Calu3 (cell line): Measurements from ENCODE around the gene PARD3. TPM values are rescaled to one million over a fixed set of nuclear protein-coding genes. Genes with fewer than 3 reads are reported as not detected.

Experiments
- BruUV-seq: library from RNA; stranded (reverse); fragments of 400-500 nt; replicated peaks from 2 replicates; lab custom pipeline; 2021; lab: Mats Ljungman, UMichigan
- CTCF ChIA-PET: fragments of 300-600 bp; sonication (Branson Sonifier 250); formaldehyde crosslinking; loops from one replicate; lab custom pipeline; 2022; ENCODE audit warnings: antibody characterized with exemption; lab: Charles Lee
- DNase-seq: peaks from one replicate; pipeline ENCODE4 v3.0.0; 2022
- H3K27ac Mint-ChIP-seq: one replicate; pipeline ENCODE4 v1.8.0; 2022; ENCODE audit warnings: mixed read lengths; ENCODE audit not compliant: unreplicated experiment
- H3K27me3 Mint-ChIP-seq: one replicate; pipeline ENCODE4 v1.8.0; 2022; ENCODE audit warnings: mixed read lengths; ENCODE audit not compliant: unreplicated experiment
- H3K36me3 Mint-ChIP-seq: one replicate; pipeline ENCODE4 v1.8.0; 2022; ENCODE audit warnings: mild to moderate bottlenecking, moderate library complexity, mixed read lengths; ENCODE audit not compliant: insufficient read depth, unreplicated experiment
- H3K4me1 Mint-ChIP-seq: one replicate; pipeline ENCODE4 v1.8.0; 2022; ENCODE audit warnings: mild to moderate bottlenecking, low read depth, mixed read lengths; ENCODE audit not compliant: unreplicated experiment
- H3K4me3 Mint-ChIP-seq: one replicate; pipeline ENCODE4 v1.8.0; 2022; ENCODE audit warnings: mild to moderate bottlenecking, low read depth, moderate library complexity, mixed read lengths; ENCODE audit not compliant: unreplicated experiment
- H3K9me3 Mint-ChIP-seq: one replicate; pipeline ENCODE4 v1.8.0; 2022; ENCODE audit warnings: low read depth, mixed read lengths; ENCODE audit not compliant: unreplicated experiment
- CTCF ChIP-seq: fragments of 200-600 bp; IDR thresholded peaks from one replicate; pipeline ENCODE4 v1.8.0; 2022; ENCODE audit warnings: antibody characterized with exemption; ENCODE audit not compliant: unreplicated experiment
- intact Hi-C: fragments of 100-400 bp; cut with micrococcal nuclease; formaldehyde crosslinking; loops from one replicate; pipeline ENCODE4 v1.10.0; 2022; ENCODE audit not compliant: unreplicated experiment
- total RNA-seq: library from RNA; stranded (reverse); gene quantifications from 2 replicates; pipeline ENCODE4 v1.2.3, GENCODE V29; 2022

The PARD3 gene
- total RNA-seq, 1 experiment from 2014 or later: 62.4 TPM

DNA sequence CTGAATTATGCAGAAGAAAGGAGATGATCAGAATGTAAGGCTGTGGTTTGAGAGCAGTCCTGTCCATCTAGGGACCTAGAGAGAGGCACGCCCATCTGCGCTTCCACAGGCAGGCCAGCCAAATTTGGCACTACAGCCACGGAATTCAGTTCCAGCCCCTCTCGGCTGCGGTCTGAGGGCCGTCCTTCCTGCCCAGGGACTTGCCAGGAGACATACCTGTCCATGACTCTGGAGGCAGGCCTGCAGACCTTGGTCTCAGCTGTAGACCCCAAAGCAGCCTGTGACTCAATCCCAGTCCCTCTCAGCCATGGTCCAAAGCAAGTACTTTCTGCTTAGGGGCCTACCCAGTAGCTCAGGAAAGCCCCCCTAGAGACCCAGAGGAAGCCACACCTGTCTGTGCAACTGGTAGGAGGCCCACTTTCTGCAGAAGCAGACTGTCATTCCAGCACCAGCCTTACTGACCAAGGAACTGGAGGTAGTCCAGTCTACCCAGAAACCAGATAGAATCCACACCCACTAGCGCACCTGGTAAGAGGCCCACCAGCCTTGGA lies 720.9 kb downstream of the PARD3 start:
- intact Hi-C loops: no loop called here
- Mint-ChIP-seq H3K4me1 (no peaks in the 10 kb centered on the region), H3K27ac (no peak overlapping the region), H3K9me3 (peaks cover 8% of the 10 kb centered on the region), H3K4me3 (no peak overlapping the region), H3K36me3 (no peaks in the 10 kb centered on the region), H3K27me3 (no peaks in the 10 kb centered on the region)
- CTCF ChIA-PET: no interaction called here
- no TSS peak for BruUV-seq
- TF ChIP-seq CTCF: no peak
- DNase-seq: no peak

- H3K27ac Mint-ChIP-seq: no peak overlapping the region
- no peak for TF ChIP-seq CTCF
- no peak for DNase-seq
- intact Hi-C loops: no loop called here
- H3K4me3 Mint-ChIP-seq: no peak overlapping the region
- no peaks in the 10 kb centered on the region for H3K4me1 Mint-ChIP-seq
- H3K36me3 Mint-ChIP-seq: no peaks in the 10 kb centered on the region
- BruUV-seq: no TSS peak
- H3K27me3 Mint-ChIP-seq: no peaks in the 10 kb centered on the region
- CTCF ChIA-PET: no interaction called here
- peaks cover 8% of the 10 kb centered on the region for H3K9me3 Mint-ChIP-seq
Measured at GRCh38 chr10:34092891-34093290, 722.2 kb downstream of the PARD3 start.

DNA sequence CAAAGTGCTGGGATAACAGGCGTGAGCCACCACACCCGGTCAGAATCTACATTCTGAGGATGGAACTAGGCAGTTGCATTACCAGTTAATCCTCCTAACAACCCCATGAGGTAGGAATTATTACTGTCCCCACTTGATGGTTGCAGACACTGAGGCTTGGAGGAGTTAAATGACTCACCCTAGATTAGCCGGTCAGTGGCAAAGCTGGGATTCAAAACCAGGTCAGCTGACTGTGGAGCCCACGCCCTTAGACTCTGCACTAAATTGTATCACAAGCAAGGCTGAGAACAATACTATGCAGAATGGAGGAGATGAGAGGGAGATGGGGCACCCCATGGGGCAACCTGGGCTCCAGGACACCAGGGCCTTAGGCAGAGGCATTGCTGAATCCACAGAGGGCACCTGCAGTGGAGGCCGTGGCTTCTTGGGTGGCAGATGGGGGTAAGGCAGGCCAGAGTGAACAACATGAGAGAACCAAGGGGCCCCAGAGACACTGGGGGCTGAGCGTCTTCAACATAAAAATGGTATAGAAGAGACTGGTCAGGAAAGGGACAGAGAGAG lies 723.4 kb downstream of the PARD3 start:
- H3K4me1 Mint-ChIP-seq: no peaks in the 10 kb centered on the region
- H3K27ac Mint-ChIP-seq: no peak overlapping the region
- H3K36me3 Mint-ChIP-seq: no peaks in the 10 kb centered on the region
- CTCF ChIA-PET: no interaction called here
- no TSS peak for BruUV-seq
- no peaks in the 10 kb centered on the region for H3K27me3 Mint-ChIP-seq
- intact Hi-C loops: no loop called here
- H3K4me3 Mint-ChIP-seq: no peak overlapping the region
- H3K9me3 Mint-ChIP-seq: peaks cover 5% of the 10 kb centered on the region
- no peak for DNase-seq
- TF ChIP-seq CTCF: no peak

GRCh38 chr10:34089253-34089652 lies 725.8 kb downstream of the PARD3 start:
- CTCF ChIA-PET: no interaction called here
- no peaks in the 10 kb centered on the region for H3K27me3 Mint-ChIP-seq
- no peak overlapping the region for H3K27ac Mint-ChIP-seq
- H3K4me3 Mint-ChIP-seq: no peak overlapping the region
- no peaks in the 10 kb centered on the region for H3K4me1 Mint-ChIP-seq
- no peak for TF ChIP-seq CTCF
- H3K9me3 Mint-ChIP-seq: no peaks in the 10 kb centered on the region
- no peak for DNase-seq
- no peaks in the 10 kb centered on the region for H3K36me3 Mint-ChIP-seq
- BruUV-seq: no TSS peak
- intact Hi-C loops: no loop called here
